Measurements from ENCODE around the gene TRAK1.

Gene TRAK1

GRCh38 chr3:42256135-42256819, 165.1 kb downstream of the TRAK1 start:
- no peak for DNase-seq

GRCh38 chr3:42257007-42257406, 165.8 kb downstream of the TRAK1 start:
- DNase-seq: no peak

GRCh38 chr3:42262525-42262924, 171.4 kb downstream of the TRAK1 start:
- DNase-seq: no peak

- peak; percentile 23 for DNase-seq
Measured at GRCh38 chr3:42263354-42264346, 172.5 kb downstream of the TRAK1 start.

GRCh38 chr3:42264399-42265058, 173.4 kb downstream of the TRAK1 start:
- no peak for DNase-seq

GRCh38 chr3:42265059-42265991, 174.2 kb downstream of the TRAK1 start:
- no peak for DNase-seq

GRCh38 chr3:42266085-42266484, 174.9 kb downstream of the TRAK1 start, which contains the start of gene CCK:
Gene CCK (minus strand): TSS chr3:42266185. CDS start chr3:42263630, 2,555 bp downstream.
- no peak for DNase-seq

- DNase-seq: no peak
Measured at GRCh38 chr3:42267878-42268277, 176.7 kb downstream of the TRAK1 start.

GRCh38 chr3:42269647-42270046, 178.5 kb downstream of the TRAK1 start:
- DNase-seq: no peak

GRCh38 chr3:42270561-42270960, 179.4 kb downstream of the TRAK1 start:
- peak; percentile 46 for DNase-seq

- no peak for DNase-seq
Measured at GRCh38 chr3:42271786-42272185, 180.6 kb downstream of the TRAK1 start.

GRCh38 chr3:42273361-42273760, 182.2 kb downstream of the TRAK1 start:
- DNase-seq: no peak

GRCh38 chr3:42274266-42274665, 183.1 kb downstream of the TRAK1 start:
- no peak for DNase-seq

GRCh38 chr3:42275217-42275616, 184.1 kb downstream of the TRAK1 start:
- no peak for DNase-seq
